Skeletal muscle satellite cell (primary cell): ENCODE results near the gene IGSF3. TPM values are rescaled to one million over a fixed set of nuclear protein-coding genes. Genes with fewer than 3 reads are reported as not detected.

Experiments
- H3K27me3 ChIP-seq: 2 replicates; pipeline ENCODE4 v1.7.0; 2013; ENCODE audit warnings: low read length; ENCODE audit not compliant: control insufficient read depth, insufficient read depth
- H3K36me3 ChIP-seq: 2 replicates; pipeline ENCODE4 v1.7.0; 2013; ENCODE audit warnings: mild to moderate bottlenecking, control low read depth, low read length; ENCODE audit not compliant: insufficient read depth
- H3K4me1 ChIP-seq: 2 replicates; pipeline ENCODE4 v1.7.0; 2013; ENCODE audit warnings: low read length; ENCODE audit not compliant: control insufficient read depth, insufficient read depth
- H3K4me2 ChIP-seq: 2 replicates; pipeline ENCODE4 v1.7.0; 2013; ENCODE audit warnings: mild to moderate bottlenecking, low read length
- H3K4me3 ChIP-seq: 2 replicates; pipeline ENCODE4 v1.7.0; 2013; ENCODE audit warnings: low read length
- H3K9ac ChIP-seq: 2 replicates; pipeline ENCODE4 v1.7.0; 2013; ENCODE audit warnings: mild to moderate bottlenecking, low read depth, low read length, moderate library complexity
- H3K9me3 ChIP-seq: replicated peaks from 2 replicates; pipeline ENCODE4 v1.7.0; 2013; ENCODE audit warnings: mild to moderate bottlenecking, control low read depth, low read length
- small RNA-seq: library from RNA; depleted of rRNA; stranded (forward); fragments of <200 nt; gene quantifications from one replicate; pipeline ENCODE3, GENCODE V24; 2012

IGSF3 gene

DNA sequence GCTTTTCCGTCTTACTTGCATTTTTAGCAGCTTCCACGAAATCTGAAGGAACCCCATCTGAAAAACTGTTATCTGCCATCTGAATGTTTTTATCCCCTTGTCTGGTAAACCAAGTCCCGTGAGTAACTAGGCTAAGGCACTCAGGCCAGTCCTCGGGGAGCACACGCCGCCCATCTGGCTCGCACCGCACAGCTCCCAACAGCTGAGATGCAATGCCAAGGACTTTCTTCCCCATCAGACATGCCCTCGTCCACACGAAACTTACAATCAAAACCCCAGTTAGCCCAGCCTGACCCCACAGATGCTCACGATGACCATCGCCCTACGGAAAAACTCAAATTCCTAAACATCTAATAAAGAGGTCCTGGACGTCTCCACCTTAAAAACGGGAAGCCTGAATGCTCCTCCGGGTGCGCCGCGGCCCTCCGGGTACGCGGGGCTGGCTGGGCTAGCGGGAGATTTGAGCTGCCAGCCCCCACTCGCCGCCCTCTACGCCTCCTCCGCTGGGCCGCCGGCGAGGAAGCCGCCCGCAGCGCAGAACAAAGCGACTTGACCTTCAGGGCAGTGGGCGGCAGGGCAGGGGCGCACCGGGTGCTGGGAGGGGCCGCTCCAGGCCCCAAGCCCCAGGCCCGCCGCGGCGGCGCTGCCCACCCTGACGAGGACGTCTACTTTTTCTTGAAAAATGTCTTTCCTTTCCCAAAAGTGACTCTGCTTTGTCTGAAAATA lies 133.4 kb downstream of the IGSF3 start:
- Histone ChIP-seq H3K27me3 (no peaks in the 10 kb centered on the region), H3K4me1 (peaks cover 9% of the 10 kb centered on the region), H3K36me3 (peaks cover 22% of the 10 kb centered on the region), H3K9ac (no peak overlapping the region), H3K4me2 (no peak overlapping the region), H3K4me3 (no peak overlapping the region), H3K9me3 (no peaks in the 10 kb centered on the region)

DNA sequence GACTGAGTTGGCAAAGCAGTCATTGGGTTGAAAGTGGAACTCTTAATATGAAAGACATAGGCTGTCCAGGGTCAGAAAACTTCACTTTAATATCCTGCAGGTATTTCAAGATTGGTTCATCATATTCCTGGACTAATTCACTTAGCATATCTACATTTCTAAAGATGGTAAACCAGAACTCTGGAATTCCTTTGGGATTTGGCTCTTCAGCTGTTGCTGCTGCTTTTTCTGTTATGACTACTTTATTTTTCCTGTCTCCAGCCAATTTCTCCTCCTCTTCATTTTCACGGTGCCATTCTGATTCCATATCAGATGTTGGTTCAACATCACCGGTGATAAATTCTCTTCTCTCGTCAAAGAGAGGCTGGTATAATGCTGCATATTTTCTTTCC lies 134.1 kb downstream of the IGSF3 start:
- Histone ChIP-seq H3K27me3 (no peaks in the 10 kb centered on the region), H3K4me2 (no peak overlapping the region), H3K36me3 (peaks cover 16% of the 10 kb centered on the region), H3K4me1 (peaks cover 2% of the 10 kb centered on the region), H3K4me3 (no peak overlapping the region), H3K9me3 (no peaks in the 10 kb centered on the region), H3K9ac (no peak overlapping the region)

DNA sequence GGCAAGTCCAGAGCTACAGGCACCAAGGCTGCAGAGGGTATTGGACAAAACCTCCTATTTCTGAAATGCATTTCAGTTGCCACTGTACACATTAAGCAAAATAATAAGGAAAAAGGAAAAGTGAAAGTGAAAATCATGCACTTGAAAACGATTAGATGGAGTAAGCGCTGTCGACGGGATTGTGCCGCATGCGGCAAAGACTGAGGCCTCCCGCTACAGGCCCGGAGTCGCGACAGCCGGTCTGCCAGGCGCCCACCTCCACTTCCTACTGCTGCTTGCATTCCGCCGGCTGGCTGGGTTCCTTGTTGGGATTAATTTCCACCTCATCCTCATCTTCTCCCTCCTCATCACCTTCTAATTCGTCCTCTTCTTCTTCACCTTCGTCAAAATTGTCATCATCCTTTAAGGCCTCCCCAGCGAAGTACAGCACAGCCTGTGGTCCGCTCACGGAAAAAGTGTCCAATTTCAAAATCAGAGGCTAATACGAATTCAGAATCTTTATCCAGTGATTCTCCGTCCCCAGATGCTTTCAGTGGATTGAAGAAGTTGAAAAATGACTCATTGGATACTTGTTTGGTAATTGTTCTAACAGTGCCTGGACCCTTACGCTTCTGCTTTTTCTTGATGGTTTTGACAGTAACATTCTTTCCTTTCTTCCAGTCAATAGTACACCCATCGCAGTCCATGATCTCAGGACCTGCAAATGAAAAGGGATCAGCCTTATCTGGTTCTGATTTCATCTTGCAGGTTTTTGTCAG lies 134.7 kb downstream of the IGSF3 start:
- no peaks in the 10 kb centered on the region for H3K9me3 ChIP-seq
- no peak overlapping the region for H3K4me2 ChIP-seq
- H3K9ac ChIP-seq, result no peak overlapping the region
- no peaks in the 10 kb centered on the region for H3K27me3 ChIP-seq
- H3K4me1 ChIP-seq, result no peaks in the 10 kb centered on the region
- H3K4me3 ChIP-seq, result no peak overlapping the region
- H3K36me3 ChIP-seq, result peaks cover 16% of the 10 kb centered on the region

DNA sequence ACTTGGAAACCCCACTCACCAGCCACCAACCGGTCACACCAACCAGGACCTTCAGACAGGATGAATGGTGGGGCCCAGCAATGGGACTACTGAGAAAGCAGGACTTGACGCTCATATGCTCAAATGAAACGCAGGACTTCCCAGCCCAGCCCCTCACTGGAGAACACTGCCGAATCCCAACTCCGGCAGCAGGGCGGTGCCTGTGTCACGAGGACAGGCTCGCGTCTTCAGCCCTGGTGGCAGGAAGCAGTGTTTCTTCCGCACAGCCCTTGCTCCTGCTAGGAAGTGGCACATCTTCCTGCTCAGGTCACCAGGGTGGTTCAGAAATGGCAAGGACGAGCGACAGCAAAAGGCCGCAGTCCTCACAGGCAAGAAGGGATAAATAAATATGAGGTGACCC lies 135.6 kb downstream of the IGSF3 start:
- no peaks in the 10 kb centered on the region for H3K9me3 ChIP-seq
- no peaks in the 10 kb centered on the region for H3K27me3 ChIP-seq
- H3K4me2 ChIP-seq, result no peak overlapping the region
- no peak overlapping the region for H3K9ac ChIP-seq
- no peak overlapping the region for H3K4me3 ChIP-seq
- no peaks in the 10 kb centered on the region for H3K4me1 ChIP-seq
- peaks cover 16% of the 10 kb centered on the region for H3K36me3 ChIP-seq

DNA sequence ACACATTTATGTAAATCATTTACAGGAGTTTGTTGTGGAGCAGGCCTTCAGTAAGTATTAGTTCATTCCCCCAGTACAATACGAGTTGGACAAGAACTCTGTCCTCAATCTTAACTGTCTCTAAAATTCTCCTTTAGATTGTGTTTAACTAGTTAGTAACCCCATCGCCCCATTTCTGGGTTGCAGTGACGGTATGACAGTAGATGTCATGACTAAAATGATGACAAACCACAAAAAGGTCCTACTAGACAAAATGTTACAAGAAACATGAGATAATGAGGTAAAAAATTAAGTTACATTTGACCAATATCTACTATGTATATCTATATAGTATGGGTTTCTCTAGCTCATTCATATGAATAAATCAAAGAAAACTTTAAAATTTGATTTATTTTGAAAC lies 137.9 kb downstream of the IGSF3 start:
- H3K4me2 ChIP-seq, result no peak overlapping the region
- H3K4me3 ChIP-seq, result no peak overlapping the region
- H3K4me1 ChIP-seq, result no peaks in the 10 kb centered on the region

DNA sequence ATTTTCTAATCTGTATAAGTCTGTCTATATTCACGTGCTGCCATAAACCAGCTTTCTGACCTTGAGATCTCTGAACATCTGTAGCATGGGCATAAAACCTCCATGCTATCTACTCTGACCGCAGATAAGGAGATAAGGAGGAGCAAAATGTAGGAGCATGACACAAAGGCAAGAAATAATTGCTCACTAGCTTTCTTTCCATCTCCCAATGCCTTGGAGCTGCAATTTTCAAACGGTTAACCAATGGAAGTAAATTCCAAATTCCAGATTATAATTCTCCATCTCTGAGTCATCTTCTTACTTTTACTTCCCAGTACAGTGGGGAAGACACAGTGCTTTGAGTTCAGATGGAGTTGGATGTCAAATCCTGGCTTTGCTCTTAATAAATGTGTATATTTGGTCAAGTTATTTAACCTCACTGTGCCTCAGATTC lies 138.3 kb downstream of the IGSF3 start:
- Histone ChIP-seq H3K9ac (no peak overlapping the region), H3K4me1 (no peaks in the 10 kb centered on the region), H3K4me3 (no peak overlapping the region), H3K27me3 (no peaks in the 10 kb centered on the region), H3K9me3 (no peaks in the 10 kb centered on the region), H3K4me2 (no peak overlapping the region), H3K36me3 (peaks cover 11% of the 10 kb centered on the region)

More for the DNA sequence above, 137.9 kb downstream of the IGSF3 start:
- Histone ChIP-seq H3K9ac (no peak overlapping the region), H3K9me3 (no peaks in the 10 kb centered on the region), H3K27me3 (no peaks in the 10 kb centered on the region), H3K36me3 (peaks cover 15% of the 10 kb centered on the region)

DNA sequence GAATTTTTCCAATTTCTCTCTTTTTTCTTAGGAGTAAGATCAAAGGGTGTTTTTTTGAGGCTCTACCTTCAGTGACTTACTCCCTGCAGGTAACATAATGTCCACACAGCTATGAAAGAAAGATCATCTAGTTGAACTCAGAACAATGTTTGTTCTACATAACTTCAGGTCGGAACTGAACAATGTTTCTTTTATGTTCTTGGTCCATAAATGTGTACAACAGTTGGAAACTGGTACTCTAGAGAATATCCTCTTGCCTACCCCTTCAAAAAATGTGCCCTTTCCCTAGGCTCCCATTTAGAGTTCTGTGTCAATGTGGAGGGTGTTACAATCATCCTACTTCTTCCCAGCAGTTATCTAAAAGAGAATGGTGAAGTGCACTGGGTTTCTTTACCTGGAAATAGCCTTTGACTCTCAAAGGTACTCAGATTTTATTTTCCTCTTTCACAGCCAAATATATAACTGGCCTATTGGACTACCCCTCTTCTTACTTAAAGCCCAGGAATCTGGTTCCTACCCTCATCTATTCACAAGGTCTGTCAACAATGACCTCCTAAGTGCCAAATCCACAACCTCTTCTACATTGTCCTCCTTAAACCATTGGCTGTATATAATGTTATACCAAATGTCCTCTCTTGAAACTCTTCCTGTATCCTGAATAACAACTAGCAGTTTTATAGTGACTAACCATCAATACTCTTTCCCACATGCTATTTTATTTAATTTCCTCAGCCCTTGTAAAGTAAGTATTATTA lies 139.0 kb downstream of the IGSF3 start:
- Histone ChIP-seq H3K36me3 (peaks cover 4% of the 10 kb centered on the region), H3K4me2 (no peak overlapping the region), H3K4me1 (no peaks in the 10 kb centered on the region), H3K9ac (no peak overlapping the region), H3K9me3 (no peaks in the 10 kb centered on the region), H3K27me3 (no peaks in the 10 kb centered on the region), H3K4me3 (no peak overlapping the region)

DNA sequence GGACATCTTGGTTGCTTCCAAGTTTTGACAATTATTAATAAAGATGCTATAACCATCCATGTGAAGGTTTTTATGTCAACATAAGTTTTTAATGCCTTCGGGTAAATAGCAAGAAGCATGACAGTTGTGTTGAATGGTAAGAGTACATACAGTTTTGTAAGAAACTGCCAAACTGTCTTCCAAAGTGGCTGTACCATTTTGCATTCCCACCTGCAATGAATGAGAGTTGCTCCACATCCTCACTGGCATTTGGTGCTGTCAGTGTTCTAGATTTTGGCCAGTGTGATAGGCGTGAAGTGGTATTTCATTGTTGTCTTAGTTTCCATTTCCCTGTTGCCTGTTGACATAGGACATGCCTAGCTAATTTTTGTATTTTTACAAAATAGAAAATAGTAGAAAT lies 142.1 kb downstream of the IGSF3 start:
- Histone ChIP-seq H3K36me3 (no peaks in the 10 kb centered on the region), H3K4me2 (no peak overlapping the region), H3K9me3 (no peaks in the 10 kb centered on the region), H3K4me3 (no peak overlapping the region), H3K9ac (no peak overlapping the region), H3K27me3 (no peaks in the 10 kb centered on the region), H3K4me1 (peaks cover 5% of the 10 kb centered on the region)

Small RNA genes lying within 50 kb of the gene (small RNA-seq; reads per million reads assigned to genes)
- not detected for gene MIR320B1
- gene MIR548AC, result not detected
